Activated T-cell treated with anti-CD3 and anti-CD28 coated beads for 1 hour (primary cell): ENCODE data around the gene IL17RA.
A peak's percentile ranks its signal among the peaks of the same experiment; 100 is the strongest.
"Not testable (repeated sequence)": the region's sequence is repeated elsewhere in the genome, so short reads cannot be mapped to it uniquely, and the experiment has no call there.

Source experiments
- DNase-seq: peaks from one replicate; pipeline ENCODE4 v3.0.0-alpha.2; 2020; ENCODE audit warnings: low read depth

Gene IL17RA

GRCh38 chr22:17084554-17085276 is at the start of gene IL17RA:
Gene IL17RA, plus strand, starts transcription at chr22:17085000. Its CDS starts 92 bp downstream, at chr22:17085092.
- peak; percentile 92 for DNase-seq

GRCh38 chr22:17035246-17035645 is 49.6 kb upstream of the IL17RA start:
- no peak for DNase-seq

DNA sequence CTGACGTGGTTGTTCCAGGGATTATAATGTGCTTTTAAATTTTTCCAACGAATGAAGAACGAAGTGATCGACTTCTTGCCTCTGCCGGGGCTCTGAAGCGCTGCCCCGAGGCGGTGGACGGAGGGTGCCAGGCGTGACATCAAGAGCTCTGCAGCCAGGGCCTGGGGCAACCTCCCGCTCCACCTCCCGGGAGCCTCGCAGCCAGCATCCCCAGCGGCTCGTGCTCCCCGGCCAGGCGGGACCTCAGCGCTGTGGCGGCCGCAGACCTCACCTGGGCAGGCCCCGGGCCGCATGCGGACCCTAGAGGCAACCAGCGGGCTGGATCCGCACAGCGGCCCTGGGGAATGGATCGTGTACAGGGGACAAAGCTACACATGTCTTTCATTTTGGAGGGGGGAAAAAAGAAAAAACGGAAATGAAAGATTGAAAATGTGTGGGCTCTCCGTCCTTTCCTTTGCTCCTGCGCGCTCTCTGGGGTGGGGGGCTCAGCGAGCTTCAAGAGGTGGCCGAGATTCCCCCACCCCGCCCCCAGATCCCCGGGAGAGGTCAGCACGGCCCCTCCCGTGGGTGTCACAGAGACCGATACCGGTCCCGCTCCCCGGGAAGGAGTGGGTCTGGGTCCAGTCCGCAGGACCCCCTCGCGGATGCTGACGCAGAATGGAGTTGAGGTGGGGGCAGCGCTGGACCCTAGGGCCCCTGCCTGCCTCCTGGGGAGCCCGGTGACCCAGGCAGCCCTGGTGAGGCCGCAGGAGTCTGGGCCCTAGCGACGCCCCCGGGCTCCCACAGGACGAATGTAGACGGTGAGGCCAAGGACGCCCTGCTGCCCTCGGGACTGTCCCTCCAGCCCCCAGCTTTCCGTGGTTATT is 48.6 kb upstream of the IL17RA start:
- not testable (repeated sequence) for DNase-seq

GRCh38 chr22:17036842-17037711 is 47.7 kb upstream of the IL17RA start:
- DNase-seq: not testable (repeated sequence)

DNA sequence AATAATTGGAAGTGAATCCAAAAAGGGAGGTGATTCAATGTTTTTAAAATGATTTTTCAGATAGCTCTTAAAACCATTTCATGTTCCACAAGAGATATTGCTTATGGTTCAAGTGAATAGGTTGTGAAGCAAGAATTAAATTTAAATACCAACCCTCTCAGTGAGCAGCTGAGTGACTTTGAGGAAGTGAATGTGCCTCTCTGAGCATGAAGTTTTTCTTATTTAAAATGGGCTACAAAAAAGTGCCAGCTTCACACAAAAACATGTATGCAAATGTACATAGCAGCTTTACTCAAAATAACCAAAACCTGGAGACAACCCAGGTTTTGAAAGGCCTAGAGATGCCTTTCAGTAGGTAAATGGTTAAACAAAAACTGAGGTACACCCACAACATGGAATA is 41.3 kb upstream of the IL17RA start:
- no peak for DNase-seq

DNA sequence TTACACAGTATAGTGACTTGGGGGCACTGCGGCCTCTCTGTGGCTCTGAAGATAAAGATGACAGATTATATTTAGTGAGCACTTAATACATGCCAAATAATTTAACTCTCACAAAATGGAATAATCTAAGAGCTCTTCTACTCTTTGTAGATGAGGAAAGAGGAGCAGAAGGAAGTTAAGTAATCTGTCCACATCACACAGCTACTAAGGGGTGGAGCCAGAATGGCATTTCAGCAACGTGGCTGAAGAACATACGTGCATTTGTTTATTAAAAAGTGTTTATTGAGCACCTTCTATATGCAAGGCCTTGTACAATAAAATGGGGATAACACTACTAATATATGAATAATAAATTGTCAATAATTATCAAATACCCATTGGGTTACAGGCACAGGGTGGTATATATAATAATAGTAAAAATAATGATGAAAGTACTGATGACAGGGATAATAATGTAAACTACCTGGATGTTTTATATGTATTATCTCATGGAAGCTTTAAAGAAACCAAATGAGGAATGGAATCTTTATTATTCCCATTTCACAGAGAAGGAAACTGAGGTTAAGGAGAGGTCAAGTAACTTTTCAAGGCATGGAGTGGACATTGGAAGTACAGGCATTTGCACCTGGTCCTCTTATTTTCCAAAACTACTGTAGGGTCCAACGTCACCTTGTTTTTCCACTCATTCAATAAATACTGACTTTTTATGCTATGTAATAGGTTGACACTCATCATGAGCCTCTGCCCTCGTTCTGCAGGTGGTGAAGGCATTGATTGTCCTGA is 38.0 kb upstream of the IL17RA start:
- DNase-seq: no peak

GRCh38 chr22:17047656-17048055 is 37.1 kb upstream of the IL17RA start:
- DNase-seq: no peak

DNA sequence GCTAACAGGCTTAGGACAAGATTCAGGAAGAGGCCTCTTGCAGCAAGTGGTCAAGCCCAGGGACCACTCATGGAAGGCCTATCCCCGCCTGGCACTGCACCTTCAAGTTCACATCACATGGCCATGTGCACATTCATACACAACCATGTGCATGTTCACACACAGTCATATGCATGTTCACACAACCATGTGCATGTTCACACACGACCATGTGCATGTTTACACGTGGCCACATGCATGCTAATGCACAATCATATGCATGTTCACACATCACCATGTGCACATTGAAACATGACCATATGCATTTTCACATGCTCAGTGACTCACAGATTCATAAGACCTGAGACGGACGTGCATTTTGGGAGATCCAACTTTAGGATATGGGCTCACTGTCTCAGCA is 28.7 kb upstream of the IL17RA start:
- DNase-seq: no peak

- DNase-seq: no peak
Observed at GRCh38 chr22:17056807-17057206, 28.0 kb upstream of the IL17RA start.

- DNase-seq: peak; percentile 17
Observed at GRCh38 chr22:17057959-17058814, 26.6 kb upstream of the IL17RA start.

DNA sequence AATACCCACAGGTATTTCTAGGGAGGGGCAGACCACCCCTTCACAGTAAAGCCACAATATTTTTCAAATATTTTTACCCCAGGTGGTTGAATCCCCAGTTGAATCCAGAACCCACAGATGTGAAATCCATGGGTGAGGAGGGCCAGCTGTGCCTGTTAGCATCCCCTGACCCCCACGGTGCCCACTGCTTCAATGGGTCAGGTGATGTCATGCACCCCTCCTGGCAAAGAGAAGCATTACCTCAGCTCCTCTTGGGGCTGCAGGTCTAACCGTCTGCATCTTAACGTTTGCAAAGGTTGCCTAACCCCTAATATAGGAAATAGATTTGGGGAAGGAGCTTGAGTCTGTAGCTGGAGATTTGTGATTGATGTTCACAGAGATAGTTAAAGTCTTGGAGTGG is 24.7 kb upstream of the IL17RA start:
- no peak for DNase-seq

- no peak for DNase-seq
Observed at GRCh38 chr22:17063411-17064106, 21.2 kb upstream of the IL17RA start.

DNA sequence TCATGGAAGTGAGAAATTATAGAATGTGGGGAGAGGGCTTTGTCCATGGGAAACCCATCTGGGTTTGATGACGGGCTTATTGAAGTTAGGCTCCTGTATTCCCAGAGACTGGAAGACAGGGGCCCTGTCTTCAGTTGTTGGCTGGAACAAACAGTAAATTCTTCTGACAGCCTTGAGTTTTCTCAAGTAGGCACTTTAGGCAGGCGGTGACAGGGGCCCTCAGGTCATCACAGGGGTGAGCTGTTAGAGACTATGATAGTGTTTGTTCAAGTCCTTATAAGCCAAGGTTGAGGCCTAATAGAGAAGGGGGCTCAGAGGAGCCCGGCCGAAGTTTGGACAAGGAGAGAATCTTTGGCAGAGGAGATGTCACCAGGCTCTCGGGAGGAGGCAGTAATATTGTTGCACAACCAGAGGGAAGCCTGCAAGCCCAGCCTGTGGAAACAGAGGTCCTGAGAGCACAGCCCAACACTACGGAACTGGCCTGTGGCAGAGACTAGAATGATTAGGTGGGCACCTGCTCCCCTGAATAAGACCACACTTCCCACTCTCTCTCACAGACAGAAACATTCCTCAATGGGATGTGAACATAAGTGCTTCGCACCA is 20.2 kb upstream of the IL17RA start:
- no peak for DNase-seq

GRCh38 chr22:17065433-17065832 is 19.4 kb upstream of the IL17RA start:
- DNase-seq: no peak

DNA sequence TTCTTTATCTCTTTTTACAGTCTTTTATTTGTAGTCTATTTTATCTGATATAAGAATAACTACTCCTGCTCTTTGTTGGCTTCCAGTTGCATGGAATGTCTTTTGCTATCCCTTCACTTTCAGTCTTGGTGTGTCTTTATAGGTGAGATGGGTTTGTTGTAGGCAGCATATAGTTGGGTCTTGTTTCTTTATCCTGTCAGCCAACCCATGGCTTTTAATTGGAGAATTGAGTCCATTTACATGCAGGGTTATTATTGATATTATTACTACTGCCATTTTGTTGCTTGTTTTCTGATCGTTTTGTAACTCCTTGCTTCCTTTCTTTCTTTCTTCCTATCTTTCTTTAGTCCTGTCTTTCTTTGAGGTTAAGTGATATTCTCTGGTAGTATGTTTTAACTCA is 11.9 kb upstream of the IL17RA start:
- no peak for DNase-seq

DNA sequence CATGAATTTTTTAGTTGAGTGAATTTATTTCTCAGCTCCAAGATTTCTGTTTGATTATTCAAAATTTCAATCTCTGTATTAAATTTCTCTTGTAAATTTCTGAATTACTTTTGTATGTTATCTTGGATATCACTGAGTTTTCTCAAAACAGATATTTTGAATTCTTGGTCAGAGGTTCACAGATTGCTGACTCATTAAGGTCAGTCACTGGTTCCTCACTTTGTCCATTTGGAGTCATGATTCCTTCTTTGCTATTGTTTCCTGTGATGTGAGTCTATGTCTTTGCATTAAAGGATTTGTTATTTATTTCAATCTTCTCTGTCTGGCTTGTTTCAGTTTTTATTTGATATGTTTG is 10.2 kb upstream of the IL17RA start:
- DNase-seq: no peak

DNA sequence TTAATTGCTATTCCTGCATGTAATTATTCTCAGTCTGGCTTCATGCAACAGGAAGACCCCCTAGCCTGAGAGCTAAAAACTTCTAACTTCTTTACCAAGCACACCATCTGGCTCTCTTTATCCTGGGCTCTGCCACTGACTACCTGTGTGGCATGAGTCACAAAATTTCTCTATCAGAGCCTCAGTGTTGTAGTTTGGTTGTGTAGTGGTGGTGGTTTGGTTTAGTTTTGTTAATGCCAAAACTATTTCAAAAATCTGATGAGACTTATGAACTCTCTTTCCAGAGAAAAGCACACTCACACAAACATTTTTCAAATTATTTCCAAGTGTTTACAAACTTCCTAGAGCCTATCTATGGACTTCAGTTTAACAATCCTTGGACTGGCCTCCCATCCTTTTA is 7.5 kb upstream of the IL17RA start:
- DNase-seq: no peak

- no peak for DNase-seq
Observed at GRCh38 chr22:17079572-17079971, 5.2 kb upstream of the IL17RA start.

- DNase-seq: no peak
Observed at GRCh38 chr22:17083255-17083654, 1.5 kb upstream of the IL17RA start.
